Endometrium (tissue), 2 donors: ENCODE results near the gene LANCL3.
"Not testable (repeated sequence)": the region's sequence is repeated elsewhere in the genome, so short reads cannot be mapped to it uniquely, and the experiment has no call there.

Source experiments
- FAIRE-seq: peaks from 2 replicates; lab custom pipeline; 2012; peaks lifted over from hg19 to GRCh38; lab: Jason Lieb, UNC
- donor health status: control.
- donor health status: control.

LANCL3 gene

DNA sequence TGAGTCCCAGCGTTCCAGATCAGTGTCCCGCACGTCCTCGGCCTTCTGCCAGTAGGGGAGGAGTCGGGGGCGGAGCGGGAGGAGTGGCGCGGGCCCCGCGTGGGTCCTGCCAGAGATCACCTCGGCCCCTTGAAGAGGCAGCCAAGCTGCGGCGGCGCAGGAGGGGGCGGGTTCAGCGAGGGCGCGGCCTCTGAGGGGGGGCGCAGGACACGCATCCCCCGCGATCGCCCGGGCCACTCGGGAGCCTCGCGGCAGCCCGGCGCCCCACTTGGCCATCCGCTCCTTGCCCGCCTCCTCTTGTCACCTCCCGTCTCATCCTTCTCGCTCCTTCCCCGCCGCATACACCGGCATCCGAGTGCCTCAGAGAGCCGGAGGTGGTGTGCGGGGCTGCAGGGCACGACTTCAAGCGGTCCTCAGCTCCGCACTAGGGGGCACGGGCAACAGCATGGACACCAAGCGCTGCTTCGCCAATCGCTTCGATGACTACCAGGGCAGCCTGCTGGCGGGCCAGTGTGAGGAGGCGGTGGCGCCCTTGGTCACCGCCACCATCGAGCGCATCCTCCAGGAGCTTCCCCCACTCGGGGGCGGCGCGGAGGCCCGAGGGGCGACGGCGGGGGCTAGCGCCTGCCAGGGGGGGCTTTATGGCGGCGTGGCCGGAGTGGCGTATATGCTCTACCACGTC is at the start of gene LANCL3:
Gene LANCL3 (plus strand): TSS at position 236 of the 682 bp plus-strand sequence. CDS start 210 bp downstream, at position 446.
- not testable (repeated sequence) for FAIRE-seq

DNA sequence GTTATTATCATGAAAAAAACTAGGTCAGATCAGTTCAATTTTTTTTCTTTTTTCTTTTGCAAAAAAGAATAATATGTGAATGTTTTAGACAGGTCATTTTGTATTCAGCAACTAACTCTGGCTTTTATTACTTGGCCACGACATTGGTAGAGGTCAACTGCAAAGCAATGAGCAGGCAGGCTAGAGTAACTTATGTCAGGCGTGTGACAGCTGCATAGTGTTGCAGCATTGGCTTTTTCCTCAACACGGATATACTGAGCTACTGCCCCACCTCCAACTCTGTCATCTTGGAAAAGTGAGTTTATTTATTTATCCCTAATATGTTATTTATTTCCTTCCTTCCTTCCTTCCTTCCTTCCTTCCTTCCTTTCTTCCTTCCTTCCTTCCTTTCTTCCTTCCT is 47.8 kb upstream of the LANCL3 start:
- not testable (repeated sequence) for FAIRE-seq

DNA sequence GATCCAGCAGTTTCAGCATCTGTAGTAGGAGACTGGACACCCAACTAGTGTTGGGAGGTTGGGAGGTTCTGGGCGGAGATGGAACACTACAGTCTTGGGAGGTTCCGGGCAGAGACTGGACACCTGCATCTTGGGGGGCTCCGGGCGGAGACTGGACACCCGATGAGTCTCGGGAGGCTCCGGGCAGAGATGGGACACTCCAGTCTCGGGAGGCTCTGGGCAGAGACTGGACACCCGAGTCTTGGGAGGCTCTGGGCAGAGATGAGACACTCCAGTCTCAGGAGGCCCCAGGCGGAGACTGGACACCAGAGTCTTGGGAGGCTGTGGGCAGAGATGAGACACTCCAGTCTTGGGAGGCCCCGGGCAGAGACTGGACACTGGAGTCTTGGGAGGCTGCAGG is 29.5 kb upstream of the LANCL3 start:
- no peak for FAIRE-seq

DNA sequence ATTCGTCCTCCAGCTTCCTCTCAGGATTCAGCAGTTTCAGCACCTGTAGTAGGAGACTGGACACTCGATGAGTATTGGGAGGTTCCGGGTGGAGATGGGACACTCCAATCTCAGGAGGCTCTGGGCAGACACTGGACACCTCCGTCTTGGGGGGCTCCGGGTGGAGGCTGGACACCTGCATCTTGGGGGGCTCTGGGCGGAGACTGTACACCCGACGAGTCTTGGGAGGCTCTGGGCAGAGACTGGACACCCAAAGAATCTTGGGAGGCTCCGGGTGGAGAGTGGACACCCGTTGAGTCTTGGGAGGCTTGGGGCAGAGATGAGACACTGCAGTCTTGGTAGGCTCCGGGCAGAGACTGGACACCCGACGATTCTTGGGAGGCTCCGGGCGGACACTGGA is 28.7 kb upstream of the LANCL3 start:
- no peak for FAIRE-seq

DNA sequence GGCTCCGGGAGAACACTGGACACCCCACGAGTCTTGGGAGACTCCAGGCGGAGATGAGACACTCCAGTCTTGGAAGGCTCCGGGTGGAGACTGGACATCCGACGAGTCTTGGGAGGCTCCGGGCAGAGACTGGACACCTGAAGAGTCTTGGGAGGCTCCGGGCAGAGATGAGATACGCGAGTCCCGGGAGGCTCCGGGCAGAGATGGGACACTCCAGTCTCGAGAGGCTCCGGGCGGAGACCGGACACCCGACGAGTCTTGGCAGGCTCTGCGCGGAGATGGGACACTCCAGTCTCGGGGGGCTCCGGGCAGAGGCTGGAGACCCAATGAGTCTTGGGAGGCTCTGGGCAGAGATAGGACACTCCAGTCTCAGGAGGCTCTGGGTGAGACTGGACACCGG is 28.1 kb upstream of the LANCL3 start:
- FAIRE-seq = no peak

DNA sequence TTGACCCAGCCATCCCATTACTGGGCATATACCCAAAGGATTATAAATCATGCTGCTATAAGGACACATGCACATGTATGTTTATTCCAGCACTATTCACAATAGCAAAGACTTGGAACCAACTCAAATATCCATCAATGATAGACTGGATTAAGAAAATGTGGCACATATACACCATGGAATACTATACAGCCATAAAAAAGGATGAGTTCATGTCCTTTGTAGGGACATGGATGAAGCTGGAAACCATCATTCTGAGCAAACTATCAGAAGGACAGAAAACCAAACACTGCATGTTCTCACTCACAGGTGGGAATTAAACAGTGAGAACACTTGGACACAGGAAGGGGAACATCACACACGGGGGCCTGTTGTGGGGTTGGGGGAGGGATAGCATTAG is 26.9 kb upstream of the LANCL3 start:
- FAIRE-seq = not testable (repeated sequence)

DNA sequence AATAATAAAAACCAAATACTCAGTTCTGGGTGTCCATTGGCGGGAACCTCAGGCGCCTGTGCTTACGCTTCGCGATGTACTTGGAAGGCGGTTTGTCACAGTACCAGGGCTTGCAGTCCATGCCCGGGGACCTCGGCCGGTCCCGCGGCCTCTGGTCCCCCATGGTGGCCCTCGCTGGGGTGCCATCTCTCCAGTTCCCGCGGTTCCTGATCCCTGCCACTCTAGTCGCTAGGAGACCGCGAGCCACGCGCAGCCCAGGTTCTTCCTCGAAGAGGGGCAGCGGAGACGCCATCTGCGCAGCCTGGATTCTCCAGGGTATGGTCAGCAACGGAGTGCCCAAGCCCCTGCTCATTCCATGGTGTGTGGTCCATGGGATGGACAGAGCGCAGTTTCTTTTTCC is 26.4 kb upstream of the LANCL3 start:
- FAIRE-seq = no peak

DNA sequence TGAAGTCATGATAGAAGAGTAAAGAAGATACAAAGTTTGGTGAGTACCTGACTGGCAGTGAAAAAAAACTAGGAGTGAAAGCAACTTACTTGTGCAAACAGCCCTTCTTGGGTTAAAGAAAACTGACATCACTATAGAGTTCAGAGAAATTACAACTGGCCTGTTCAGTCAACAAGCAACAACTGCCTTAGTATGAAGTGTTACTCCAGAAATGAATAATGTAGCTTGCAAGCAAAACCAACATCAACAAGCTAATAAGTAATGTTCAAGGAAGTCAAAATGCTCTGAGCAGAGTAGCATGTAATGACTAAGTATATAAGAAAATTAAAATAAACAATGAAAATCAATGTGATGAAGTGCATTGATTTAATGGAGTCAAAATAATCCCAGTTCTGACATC is 21.8 kb upstream of the LANCL3 start:
- not testable (repeated sequence) for FAIRE-seq

DNA sequence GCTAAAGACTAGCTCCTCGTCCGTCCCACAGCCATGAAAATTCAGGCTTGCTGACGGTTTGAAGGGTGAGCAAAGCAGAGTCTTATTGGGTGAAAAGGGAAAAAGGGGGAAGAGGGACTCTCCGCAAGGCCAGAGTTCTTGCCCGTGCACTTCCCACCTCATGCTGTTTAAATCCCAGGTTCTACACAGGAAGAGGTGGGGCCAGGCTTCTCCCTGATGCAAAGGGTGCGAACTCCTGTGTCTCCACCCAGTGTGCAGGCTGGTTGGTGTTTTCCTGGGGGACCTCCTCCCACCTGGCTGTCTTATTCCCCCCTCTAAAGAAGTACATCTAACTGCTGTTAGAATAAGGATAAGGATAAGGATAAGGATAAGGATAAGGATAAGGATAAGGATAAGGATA is 18.0 kb upstream of the LANCL3 start:
- no peak for FAIRE-seq

DNA sequence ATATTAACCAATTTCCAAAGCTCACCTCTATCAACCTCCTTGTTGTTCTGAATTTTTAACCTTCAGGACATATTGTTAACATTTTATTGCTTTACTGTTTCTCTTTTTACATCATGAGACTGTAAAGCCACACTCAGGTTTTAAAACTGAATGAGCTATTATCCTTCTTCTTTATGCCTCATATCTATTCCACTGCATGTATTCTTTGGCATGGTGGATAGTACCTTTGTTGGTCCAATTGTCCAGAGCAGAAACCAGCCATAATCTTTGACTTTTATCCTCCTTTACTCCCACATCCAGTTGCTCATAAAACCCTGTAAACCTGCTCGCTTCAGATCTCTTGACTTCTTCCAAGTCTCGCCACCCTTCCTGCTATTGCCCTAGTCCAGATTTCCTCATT is 6.2 kb upstream of the LANCL3 start:
- not testable (repeated sequence) for FAIRE-seq

DNA sequence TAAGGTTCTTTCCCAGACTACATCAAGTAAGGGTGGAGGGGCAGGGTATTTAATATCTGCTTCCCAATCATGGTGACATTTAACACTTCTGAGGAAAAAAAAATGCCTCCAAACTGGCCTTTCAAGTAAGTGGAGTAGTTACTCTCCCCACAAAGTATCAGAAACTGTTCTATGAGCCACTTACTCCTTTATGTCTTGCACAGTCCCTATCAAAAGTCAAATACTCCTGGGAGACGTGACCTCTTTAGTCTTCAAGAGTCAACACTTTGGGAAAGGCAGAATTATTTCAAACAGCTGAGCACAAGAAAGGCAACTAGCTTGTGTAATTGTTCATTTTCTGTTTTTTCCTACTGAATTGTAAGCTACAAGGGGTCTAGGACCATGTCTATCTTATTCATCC is 1.1 kb upstream of the LANCL3 start:
- FAIRE-seq = not testable (repeated sequence)

DNA sequence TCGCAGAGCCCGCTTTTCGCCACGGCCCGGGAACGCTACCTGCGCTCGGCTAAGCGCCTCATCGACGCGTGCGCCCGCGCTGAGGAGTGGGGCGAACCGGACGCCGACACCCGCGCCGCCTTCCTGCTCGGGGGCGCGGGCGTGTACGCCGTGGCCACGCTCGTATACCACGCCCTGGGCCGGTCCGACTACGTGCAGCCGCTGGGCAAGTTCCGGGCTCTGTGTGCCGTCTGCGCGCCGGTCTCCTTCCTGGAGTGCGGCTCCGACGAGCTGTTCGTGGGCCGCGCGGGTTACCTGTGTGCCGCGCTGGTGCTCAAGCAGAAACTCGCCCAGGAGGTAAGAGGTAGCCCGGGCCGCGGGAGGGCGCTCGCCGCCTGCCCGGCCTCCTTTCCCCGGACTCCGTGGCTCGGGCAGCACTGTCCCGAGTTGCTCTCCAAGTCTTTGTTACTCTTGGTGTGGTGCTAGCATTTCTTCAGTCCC is 687 bp downstream of the LANCL3 start:
- FAIRE-seq = not testable (repeated sequence)

DNA sequence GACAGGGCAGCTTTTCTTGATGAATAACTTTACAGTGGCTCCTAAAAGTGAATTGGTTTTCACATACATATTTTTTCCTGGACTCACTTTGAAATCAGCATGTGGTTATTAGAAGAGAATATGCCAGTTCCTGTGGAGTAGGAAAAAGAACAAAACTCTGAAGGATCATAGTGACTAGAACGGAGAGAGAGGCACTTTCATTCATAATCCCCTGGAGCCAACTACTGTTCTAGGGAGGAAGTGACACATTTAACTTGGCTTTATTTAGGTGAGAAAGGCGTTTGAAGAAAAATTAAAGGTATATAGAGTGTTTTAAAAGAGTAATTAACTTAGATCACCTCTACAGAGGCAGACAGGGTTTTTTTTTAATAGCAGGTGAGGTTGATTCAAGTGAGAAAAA is 1.7 kb downstream of the LANCL3 start:
- FAIRE-seq = not testable (repeated sequence)

DNA sequence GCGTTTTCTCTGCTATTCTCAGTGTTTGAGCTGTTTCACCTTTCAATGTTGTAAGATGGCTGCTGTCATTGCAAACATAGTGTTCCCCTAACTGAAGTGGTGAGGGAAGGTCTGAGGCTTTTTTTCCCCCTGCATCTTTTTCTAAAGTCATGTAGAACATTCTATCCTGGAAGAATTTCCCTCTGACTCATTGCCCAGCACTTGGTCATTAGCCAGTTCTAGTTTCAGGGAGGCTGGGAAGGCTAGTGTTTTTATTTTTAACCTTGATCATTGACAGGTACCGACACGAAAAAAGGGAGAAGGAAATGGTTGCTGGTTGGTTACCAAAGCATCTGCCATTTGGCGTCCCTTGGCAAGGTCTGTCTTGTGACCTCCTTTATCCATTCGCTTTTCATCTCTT is 6.6 kb downstream of the LANCL3 start:
- no peak for FAIRE-seq

DNA sequence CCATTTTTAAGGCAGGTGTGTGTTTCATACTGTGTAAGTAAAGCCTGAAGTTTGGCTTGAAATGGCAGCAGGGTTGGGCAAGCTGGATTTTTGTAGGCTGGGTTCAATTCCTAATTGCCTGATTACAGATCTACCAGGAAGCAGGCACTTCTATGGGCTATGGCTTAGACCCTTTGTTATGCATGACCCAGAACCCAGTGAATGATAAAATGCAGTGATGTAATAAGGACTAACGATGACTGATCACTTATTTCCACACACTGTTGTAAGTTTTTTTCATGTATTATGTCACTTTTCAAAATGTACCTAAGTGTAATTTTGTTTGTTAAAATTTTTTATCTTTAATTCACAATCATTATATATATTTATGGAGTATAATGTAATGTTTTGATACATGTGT is 8.6 kb downstream of the LANCL3 start:
- no peak for FAIRE-seq

DNA sequence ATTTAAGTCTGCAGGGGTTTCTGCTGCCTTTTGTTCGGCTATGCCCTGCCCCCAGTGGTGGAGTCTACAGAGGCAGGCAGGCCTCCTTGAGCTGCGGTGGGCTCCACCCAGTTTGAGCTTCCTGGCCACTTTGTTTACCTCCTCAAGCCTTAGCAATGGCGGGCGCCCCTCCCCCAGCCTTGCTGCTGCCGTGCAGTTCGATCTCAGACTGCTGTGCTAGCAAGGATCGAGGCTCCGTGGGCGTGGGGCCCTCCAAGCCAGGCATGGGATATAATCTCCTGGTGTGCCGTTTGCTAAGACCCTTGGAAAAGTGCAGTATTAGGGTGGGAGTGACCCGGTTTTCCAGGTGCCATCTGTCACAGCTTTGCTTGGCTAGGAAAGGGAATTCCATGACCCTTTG is 15.9 kb downstream of the LANCL3 start:
- FAIRE-seq = not testable (repeated sequence)

DNA sequence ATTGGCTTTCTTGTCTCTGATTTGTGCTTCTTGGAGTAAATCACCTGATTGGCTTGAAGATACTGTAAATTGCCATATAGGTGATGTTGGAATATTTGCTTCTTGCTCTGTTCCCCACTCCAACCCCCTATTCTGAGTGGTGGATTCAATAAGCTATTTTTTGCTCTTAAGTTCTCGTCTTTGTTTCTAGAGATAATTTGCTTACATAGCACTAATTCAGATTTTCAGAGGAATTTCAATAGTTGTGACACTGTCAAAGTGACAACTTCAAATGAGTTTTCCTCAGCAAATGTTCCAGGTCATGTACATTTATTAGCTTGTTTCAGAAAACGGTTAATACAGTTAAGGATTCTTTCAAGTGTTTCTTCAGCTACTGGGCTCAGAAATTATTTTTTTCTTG is 18.6 kb downstream of the LANCL3 start:
- no peak for FAIRE-seq

DNA sequence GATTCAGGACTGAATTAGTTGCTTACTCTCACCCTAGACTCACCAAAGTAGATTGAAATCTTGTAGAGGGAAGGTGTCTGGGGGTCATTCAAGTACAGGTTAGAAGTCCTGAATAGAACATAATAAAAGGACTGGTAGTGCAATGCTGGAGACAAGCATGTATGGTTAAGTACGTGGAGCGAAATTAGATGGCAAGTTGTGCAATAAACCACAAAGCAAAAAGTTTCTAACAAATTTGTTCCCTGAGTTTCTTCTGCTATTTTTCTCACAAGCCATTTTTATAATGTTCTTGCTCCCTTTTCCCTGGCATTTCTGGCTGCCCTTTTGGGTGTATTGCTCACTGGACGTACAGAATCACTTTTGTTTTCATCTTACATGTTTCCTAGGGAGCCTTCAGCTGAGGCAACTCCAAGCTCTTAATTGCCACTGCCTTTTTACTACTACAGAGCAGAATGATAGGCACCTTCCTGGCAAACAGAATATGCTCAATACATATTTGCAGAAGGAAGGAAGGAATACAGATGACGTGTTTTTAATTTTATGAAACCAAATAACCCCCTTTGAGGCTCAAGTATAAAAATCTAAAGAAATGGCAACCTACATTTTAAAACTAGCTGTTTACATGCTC is 23.4 kb downstream of the LANCL3 start:
- FAIRE-seq = no peak

DNA sequence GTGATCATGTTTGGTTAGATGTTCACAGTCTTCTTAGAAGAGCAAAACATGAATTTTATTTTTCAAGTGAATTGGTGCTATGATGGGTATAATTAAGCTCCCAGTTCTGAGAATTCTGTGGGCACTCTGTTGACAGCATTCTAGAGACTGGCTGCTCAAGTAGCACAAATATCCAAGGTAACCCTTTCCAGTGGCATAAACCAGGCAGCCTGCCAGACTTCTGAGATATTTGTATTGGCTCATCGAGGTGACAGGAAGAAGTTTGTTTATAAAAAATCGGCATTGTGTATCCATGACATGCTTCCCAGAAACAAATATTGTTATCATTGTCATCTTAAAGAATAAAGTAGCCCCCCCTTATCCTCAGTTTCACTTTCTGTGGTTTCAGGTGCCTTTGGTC is 28.3 kb downstream of the LANCL3 start:
- no peak for FAIRE-seq

DNA sequence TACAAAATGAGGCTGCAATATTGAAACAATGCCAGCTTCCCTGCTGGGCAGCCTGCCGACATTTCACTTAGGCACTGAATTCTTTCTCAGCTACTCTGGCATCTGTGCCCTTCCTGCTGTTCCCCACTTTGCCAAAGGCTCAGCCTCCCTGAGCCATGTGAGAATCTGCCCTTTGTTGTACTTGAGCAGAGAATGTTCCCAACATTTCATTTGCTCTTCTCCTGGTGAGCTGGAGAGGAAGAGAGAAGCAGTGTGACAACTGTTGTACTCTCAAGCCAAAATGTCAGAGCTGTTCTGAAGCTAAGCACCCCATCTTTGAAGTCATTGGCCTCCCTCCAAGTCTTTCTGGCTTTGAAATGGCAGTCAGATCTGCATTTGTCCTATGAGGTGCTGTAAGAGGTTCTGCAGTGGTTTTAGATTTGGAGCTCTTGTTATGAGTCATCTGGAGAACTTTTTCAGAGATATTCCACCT is 32.5 kb downstream of the LANCL3 start:
- no peak for FAIRE-seq

DNA sequence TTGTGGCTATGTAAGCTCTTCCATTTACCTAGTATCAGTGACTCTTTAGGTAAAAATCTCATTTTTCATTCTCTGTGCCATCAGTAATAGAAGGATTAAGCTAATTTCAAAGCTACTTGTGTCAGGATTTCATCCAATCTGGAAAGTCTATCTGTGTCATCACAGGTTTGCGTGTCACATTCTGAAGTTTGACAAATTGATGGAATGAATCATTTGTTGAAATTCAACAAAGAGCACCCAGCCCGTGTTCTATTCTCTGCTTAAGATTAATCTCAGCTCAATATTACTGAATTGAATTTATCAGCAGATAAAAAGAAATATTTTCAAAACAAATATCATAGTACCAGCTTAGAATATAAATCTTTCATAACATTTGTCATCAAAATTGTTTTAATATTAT is 35.8 kb downstream of the LANCL3 start:
- FAIRE-seq = no peak

DNA sequence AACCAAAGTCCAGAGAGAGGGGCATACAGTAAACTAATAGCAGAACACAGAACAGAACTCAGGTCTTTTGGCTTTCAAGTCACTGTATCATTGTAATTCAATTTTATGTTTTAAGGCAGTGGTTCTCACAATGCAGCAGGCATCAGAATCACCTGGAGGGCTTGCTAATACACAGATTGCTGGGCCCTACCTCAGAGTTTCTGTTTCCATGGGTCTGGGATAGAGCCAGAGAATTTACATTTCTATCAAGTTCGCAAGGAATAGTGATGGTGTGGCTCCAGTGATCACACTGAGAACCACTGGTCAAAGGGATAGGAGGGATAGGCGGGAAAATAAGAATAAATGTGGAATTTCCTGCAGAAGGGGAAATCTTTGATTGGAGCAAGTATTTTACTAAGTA is 36.7 kb downstream of the LANCL3 start:
- FAIRE-seq = no peak

DNA sequence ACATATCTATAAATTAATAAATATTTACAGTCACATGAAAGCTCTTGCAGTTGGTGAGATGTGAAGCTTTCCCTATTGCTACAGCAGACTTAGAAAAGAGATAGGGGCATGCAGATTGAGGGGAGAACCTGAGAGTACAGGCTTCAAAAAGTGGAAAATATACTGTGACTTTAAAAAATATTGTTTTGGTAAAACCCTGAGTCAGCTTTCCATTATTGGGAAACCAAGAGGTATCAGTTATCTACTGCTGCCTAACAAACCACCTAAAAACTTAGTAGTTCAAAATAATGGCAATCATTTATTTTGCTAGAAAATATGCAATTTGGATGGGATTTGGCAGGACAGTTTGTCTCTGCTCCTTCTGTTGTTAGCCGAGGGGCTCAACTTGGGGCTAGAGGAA is 38.3 kb downstream of the LANCL3 start:
- no peak for FAIRE-seq

DNA sequence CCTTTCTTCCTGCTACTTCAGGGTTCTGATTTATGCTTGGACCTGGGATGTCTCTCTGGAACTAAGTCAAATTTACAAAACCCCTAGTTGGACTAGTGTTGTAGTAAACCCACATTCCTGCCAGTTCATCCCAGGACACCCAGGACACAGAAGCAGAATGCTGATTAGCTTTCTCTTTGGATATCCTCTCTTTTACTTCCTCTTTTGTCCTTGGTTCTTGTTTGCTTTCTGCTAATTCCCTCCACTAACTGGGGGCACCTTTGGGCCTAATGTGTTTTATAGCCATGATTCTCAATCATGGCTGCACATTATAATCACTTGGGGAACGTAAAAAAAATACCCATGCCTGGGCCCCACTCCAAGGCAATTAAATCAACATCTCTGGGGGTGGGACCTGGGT is 42.5 kb downstream of the LANCL3 start:
- no peak for FAIRE-seq
